ENCODE data around the gene PIK3CB. TPM values are rescaled to one million over a fixed set of nuclear protein-coding genes. Genes with fewer than 3 reads are reported as not detected.

PIK3CB gene
- total RNA-seq, 5 donors from 2014 or later (not counting 1 experiment from before 2014, with no cell fraction given): 25.2 to 34.4 (median 30.9) TPM

GRCh38 chr3:138718849-138719248, 115.9 kb downstream of the PIK3CB start:
- peaks cover 0 to 3% of the 10 kb centered on the region in 2 experiments for H3K4me1 ChIP-seq (ENCODE audit: control insufficient read depth in 1 of 2, extremely low read depth in 1 of 2, insufficient read depth in 2 of 2, low read length in 2 of 2)
- DNase-seq (no peak), ATAC-seq (replicated peaks in 1 of 4) (no peak)
- H3K27ac Mint-ChIP-seq: no peak overlapping the region
- H3K36me3 Mint-ChIP-seq: peaks cover 24% of the 10 kb centered on the region
- H3K4me3 Mint-ChIP-seq: no peak overlapping the region
- peaks cover 0 to 3% of the 10 kb centered on the region in 2 donors for H3K36me3 ChIP-seq (ENCODE audit: control insufficient read depth in 2 of 2, extremely low read depth in 1 of 2, insufficient read depth in 1 of 2, low read length in 1 of 2)
- H3K9me3 ChIP-seq: no peaks in the 10 kb centered on the region
- no peak overlapping the region for H3K27ac ChIP-seq (ENCODE audit: low read length)
- no CpG with 5 or more reads among the region's 1 CpG for WGBS (ENCODE audit: insufficient coverage)
- CTCF ChIA-PET: interaction anchor here (0.6 kb wide), 2 partner anchors 215 to 301 kb away, joined by 4 read pairs; no protein-coding TSS in a partner anchor
- H3K4me3 ChIP-seq (ENCODE audit: control insufficient read depth in 1 of 2, extremely low read depth in 1 of 2, low read length in 1 of 2): no peak overlapping the region
- H3K9me3 Mint-ChIP-seq: no peaks in the 10 kb centered on the region
- H3K4me1 Mint-ChIP-seq: peaks cover 2 to 13% (median 5%) of the 10 kb centered on the region in 3 donors
- no peaks in the 10 kb centered on the region for H3K27me3 ChIP-seq (replicated peaks in 1 of 2; ENCODE audit: control insufficient read depth in 2 of 2, extremely low read depth in 1 of 2, insufficient read depth in 2 of 2, low read length in 1 of 2)
- H3K27me3 Mint-ChIP-seq: no peaks in the 10 kb centered on the region
- POLR2A ChIA-PET: interaction anchor here in 1 of 2 donors (0.6 kb wide), 1 partner anchor 36 kb away, joined by 3 read pairs; no protein-coding TSS in a partner anchor

- H3K4me3 Mint-ChIP-seq: no peak overlapping the region
- no peaks in the 10 kb centered on the region for H3K27me3 Mint-ChIP-seq
- H3K27ac Mint-ChIP-seq: no peak overlapping the region
- CTCF ChIA-PET: interaction anchor here (0.7 to 1.5 kb wide), 3 partner anchors 77 to 206 kb away, joined by 3 to 4 read pairs (median 3); no protein-coding TSS in a partner anchor
- DNase-seq (no peak), ATAC-seq (replicated peaks in 1 of 4) (no peak)
- WGBS (ENCODE audit: insufficient coverage): no CpG with 5 or more reads among the region's 2 CpGs
- Histone ChIP-seq H3K4me3 (ENCODE audit: control insufficient read depth in 1 of 2, extremely low read depth in 1 of 2, low read length in 1 of 2) (no peak overlapping the region), H3K36me3 (ENCODE audit: control insufficient read depth in 2 of 2, extremely low read depth in 1 of 2, insufficient read depth in 1 of 2, low read length in 1 of 2) (peaks cover 0 to 8% of the 10 kb centered on the region in 2 donors), H3K4me1 (ENCODE audit: control insufficient read depth in 1 of 2, extremely low read depth in 1 of 2, insufficient read depth in 2 of 2, low read length in 2 of 2) (peaks cover 0 to 3% of the 10 kb centered on the region in 2 experiments), H3K27ac (ENCODE audit: low read length) (no peak overlapping the region), H3K9me3 (no peaks in the 10 kb centered on the region), H3K27me3 (replicated peaks in 1 of 2; ENCODE audit: control insufficient read depth in 2 of 2, extremely low read depth in 1 of 2, insufficient read depth in 2 of 2, low read length in 1 of 2) (no peaks in the 10 kb centered on the region)
- no peaks in the 10 kb centered on the region for H3K9me3 Mint-ChIP-seq
- peaks cover 2 to 11% (median 5%) of the 10 kb centered on the region in 3 donors for H3K4me1 Mint-ChIP-seq
- POLR2A ChIA-PET: interaction anchor here in 1 of 2 donors (0.6 kb wide), 1 partner anchor 39 kb away, joined by 5 read pairs; no protein-coding TSS in a partner anchor
- H3K36me3 Mint-ChIP-seq: peaks cover 26% of the 10 kb centered on the region
Measured at GRCh38 chr3:138717348-138717747, 117.4 kb downstream of the PIK3CB start.

- Mint-ChIP-seq H3K4me1 (no peaks in the 10 kb centered on the region), H3K27ac (no peak overlapping the region), H3K4me3 (no peak overlapping the region), H3K36me3 (peaks cover 26% of the 10 kb centered on the region), H3K27me3 (no peaks in the 10 kb centered on the region), H3K9me3 (no peaks in the 10 kb centered on the region)
- DNase-seq: no peak
- Histone ChIP-seq H3K4me3 (ENCODE audit: control insufficient read depth in 1 of 2, extremely low read depth in 1 of 2, low read length in 1 of 2) (no peak overlapping the region), H3K27me3 (replicated peaks in 1 of 2; ENCODE audit: control insufficient read depth in 2 of 2, extremely low read depth in 1 of 2, insufficient read depth in 2 of 2, low read length in 1 of 2) (no peaks in the 10 kb centered on the region), H3K9me3 (no peaks in the 10 kb centered on the region), H3K27ac (ENCODE audit: low read length) (no peak overlapping the region), H3K4me1 (ENCODE audit: control insufficient read depth in 1 of 2, extremely low read depth in 1 of 2, insufficient read depth in 2 of 2, low read length in 2 of 2) (no peaks in the 10 kb centered on the region), H3K36me3 (ENCODE audit: control insufficient read depth in 2 of 2, extremely low read depth in 1 of 2, insufficient read depth in 1 of 2, low read length in 1 of 2) (peaks cover 0 to 9% of the 10 kb centered on the region in 2 donors)
- no CpG with 5 or more reads among the region's 4 CpGs for WGBS (ENCODE audit: insufficient coverage)
- ChIA-PET CTCF (interaction anchor here (0.7 to 0.8 kb wide), 2 partner anchors 104 to 203 kb away, joined by 6 to 8 read pairs; partner anchors contain the start of gene FAIM (in 1 of the 2)), POLR2A (interaction anchor here in 1 of 2 donors (0.6 kb wide), 1 partner anchor 150 kb away, joined by 9 read pairs; no protein-coding TSS in a partner anchor)
- ATAC-seq (replicated peaks in 1 of 4): no peak
Measured at GRCh38 chr3:138712086-138712485, 122.6 kb downstream of the PIK3CB start.

DNA sequence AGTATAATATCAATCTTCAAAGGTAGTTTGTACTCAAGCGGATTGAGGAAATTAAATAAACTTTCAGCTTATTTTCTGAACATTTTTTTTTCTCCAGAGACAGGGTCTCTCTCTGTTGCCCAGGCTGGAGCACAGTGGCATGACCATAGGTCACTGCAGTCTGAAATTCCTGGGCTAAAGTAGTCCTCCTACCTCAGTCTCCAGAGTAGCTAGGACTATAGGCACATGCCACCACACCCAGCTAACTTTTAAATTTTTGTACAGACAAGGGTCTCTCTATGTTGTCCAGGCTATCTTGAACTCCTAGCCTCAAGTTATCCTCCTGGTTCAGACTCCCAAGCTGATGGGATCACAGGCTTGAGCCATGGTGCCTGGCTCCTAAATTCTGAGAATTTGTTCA, 129.1 kb downstream of the PIK3CB start:
- POLR2A ChIA-PET: no interaction called here
- Mint-ChIP-seq H3K9me3 (no peaks in the 10 kb centered on the region), H3K27ac (peak overlapping the region in 1 of 2 donors; percentile 22), H3K4me3 (no peak overlapping the region), H3K4me1 (no peaks in the 10 kb centered on the region), H3K27me3 (no peaks in the 10 kb centered on the region), H3K36me3 (peaks cover 31% of the 10 kb centered on the region)
- CTCF ChIA-PET: interaction anchor here (0.5 to 1.5 kb wide), 7 partner anchors 9 to 1612 kb away, joined by 3 to 6 read pairs (median 3); no protein-coding TSS in a partner anchor
- no peak overlapping the region for H3K4me3 ChIP-seq (ENCODE audit: control insufficient read depth in 1 of 2, extremely low read depth in 1 of 2, low read length in 1 of 2)
- H3K27ac ChIP-seq (ENCODE audit: low read length): no peak overlapping the region
- no CpG with 5 or more reads among the region's 1 CpG for WGBS (ENCODE audit: insufficient coverage)
- DNase-seq (no peak), ATAC-seq (replicated peaks in 1 of 4) (no peak)
- H3K4me1 ChIP-seq (ENCODE audit: control insufficient read depth in 1 of 2, extremely low read depth in 1 of 2, insufficient read depth in 2 of 2, low read length in 2 of 2): no peaks in the 10 kb centered on the region
- peaks cover 0 to 11% of the 10 kb centered on the region in 2 donors for H3K36me3 ChIP-seq (ENCODE audit: control insufficient read depth in 2 of 2, extremely low read depth in 1 of 2, insufficient read depth in 1 of 2, low read length in 1 of 2)
- H3K27me3 ChIP-seq (replicated peaks in 1 of 2; ENCODE audit: control insufficient read depth in 2 of 2, extremely low read depth in 1 of 2, insufficient read depth in 2 of 2, low read length in 1 of 2): no peaks in the 10 kb centered on the region
- no peaks in the 10 kb centered on the region for H3K9me3 ChIP-seq

GRCh38 chr3:138696666-138697370, 137.9 kb downstream of the PIK3CB start:
- no peak overlapping the region for H3K4me3 ChIP-seq (ENCODE audit: control insufficient read depth in 1 of 2, extremely low read depth in 1 of 2, low read length in 1 of 2)
- ATAC-seq (replicated peaks in 1 of 4): no peak
- peaks cover 26% of the 10 kb centered on the region for H3K36me3 Mint-ChIP-seq
- H3K36me3 ChIP-seq (ENCODE audit: control insufficient read depth in 2 of 2, extremely low read depth in 1 of 2, insufficient read depth in 1 of 2, low read length in 1 of 2): peaks cover 0 to 26% of the 10 kb centered on the region in 2 donors
- POLR2A ChIA-PET: interaction anchor here in 1 of 2 donors (0.6 to 0.7 kb wide), 2 partner anchors 121 to 228 kb away, joined by 3 to 7 read pairs; no protein-coding TSS in a partner anchor
- no peaks in the 10 kb centered on the region for H3K4me1 ChIP-seq (ENCODE audit: control insufficient read depth in 1 of 2, extremely low read depth in 1 of 2, insufficient read depth in 2 of 2, low read length in 2 of 2)
- no peaks in the 10 kb centered on the region for H3K9me3 ChIP-seq
- CTCF ChIA-PET: interaction anchor here (0.5 to 4.5 kb wide), 11 partner anchors 13 to 627 kb away, joined by 3 to 38 read pairs (median 4); no protein-coding TSS in a partner anchor
- no CpG with 5 or more reads among the region's 1 CpG for WGBS (ENCODE audit: insufficient coverage)
- no peaks in the 10 kb centered on the region for H3K9me3 Mint-ChIP-seq
- no peaks in the 10 kb centered on the region for H3K27me3 ChIP-seq (replicated peaks in 1 of 2; ENCODE audit: control insufficient read depth in 2 of 2, extremely low read depth in 1 of 2, insufficient read depth in 2 of 2, low read length in 1 of 2)
- H3K4me1 Mint-ChIP-seq: no peaks in the 10 kb centered on the region
- no peak overlapping the region for H3K4me3 Mint-ChIP-seq
- H3K27ac ChIP-seq (ENCODE audit: low read length): no peak overlapping the region
- H3K27me3 Mint-ChIP-seq: no peaks in the 10 kb centered on the region
- H3K27ac Mint-ChIP-seq: no peak overlapping the region
- no peak for DNase-seq

DNA sequence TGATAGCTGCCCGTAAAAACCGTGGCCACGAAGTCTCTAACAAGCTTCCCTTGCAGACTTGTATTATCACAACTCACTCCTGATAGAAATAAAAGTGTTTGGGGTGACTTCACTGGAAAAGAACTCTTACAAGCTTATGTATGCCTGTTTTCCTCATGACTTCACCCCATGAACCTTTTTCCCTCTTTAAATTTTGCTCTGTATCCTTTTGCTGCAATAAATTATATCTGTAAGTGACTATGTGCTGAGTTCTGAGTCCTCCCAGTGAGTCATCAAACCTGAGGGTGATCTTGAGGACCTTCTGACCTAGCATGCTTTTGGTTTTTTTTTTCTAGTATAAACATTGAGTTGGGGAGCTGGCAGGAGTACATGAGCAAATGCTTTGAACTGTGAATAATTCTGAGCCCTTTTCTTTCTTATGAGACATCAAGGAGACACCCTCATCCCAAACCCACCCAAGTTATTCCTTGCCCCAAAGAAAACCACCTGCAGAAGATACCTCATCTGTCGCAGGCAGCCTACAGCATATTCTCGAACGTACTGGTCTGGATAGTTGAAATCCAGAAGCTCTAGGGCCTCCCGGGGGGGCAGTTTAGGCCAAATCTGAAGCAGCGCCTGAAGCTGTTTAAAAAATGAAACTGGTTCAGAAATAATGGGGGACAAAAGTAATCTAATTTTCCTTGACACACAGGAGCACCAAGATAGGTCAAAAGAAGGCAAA, 140.3 kb downstream of the PIK3CB start:
- H3K9me3 ChIP-seq: no peaks in the 10 kb centered on the region
- WGBS (ENCODE audit: insufficient coverage): 94% methylated on average over 3 of the region's 8 CpGs
- H3K9me3 Mint-ChIP-seq: no peaks in the 10 kb centered on the region
- DNase-seq: no peak
- no peaks in the 10 kb centered on the region for H3K4me1 ChIP-seq (ENCODE audit: control insufficient read depth in 1 of 2, extremely low read depth in 1 of 2, insufficient read depth in 2 of 2, low read length in 2 of 2)
- ChIA-PET POLR2A (interaction anchor here in 1 of 2 donors (0.6 kb wide), 1 partner anchor 119 kb away, joined by 4 read pairs; no protein-coding TSS in a partner anchor), CTCF (interaction anchor here (0.6 to 4.5 kb wide), 9 partner anchors 11 to 229 kb away, joined by 3 to 38 read pairs (median 6); no protein-coding TSS in a partner anchor)
- no peak overlapping the region for H3K4me3 ChIP-seq (ENCODE audit: control insufficient read depth in 1 of 2, extremely low read depth in 1 of 2, low read length in 1 of 2)
- H3K27me3 ChIP-seq (replicated peaks in 1 of 2; ENCODE audit: control insufficient read depth in 2 of 2, extremely low read depth in 1 of 2, insufficient read depth in 2 of 2, low read length in 1 of 2): no peaks in the 10 kb centered on the region
- H3K4me1 Mint-ChIP-seq: no peaks in the 10 kb centered on the region
- H3K27ac ChIP-seq (ENCODE audit: low read length): no peak overlapping the region
- H3K36me3 ChIP-seq (ENCODE audit: control insufficient read depth in 2 of 2, extremely low read depth in 1 of 2, insufficient read depth in 1 of 2, low read length in 1 of 2): peaks cover 0 to 17% of the 10 kb centered on the region in 2 donors
- H3K27ac Mint-ChIP-seq: no peak overlapping the region
- no peak for ATAC-seq (replicated peaks in 1 of 4)
- peaks cover 24% of the 10 kb centered on the region for H3K36me3 Mint-ChIP-seq
- no peaks in the 10 kb centered on the region for H3K27me3 Mint-ChIP-seq
- H3K4me3 Mint-ChIP-seq: no peak overlapping the region
